HG03159 (cell line): ENCODE results near the gene CHTF18.
"Not testable (repeated sequence)": the region's sequence is repeated elsewhere in the genome, so short reads cannot be mapped to it uniquely, and the experiment has no call there.

Experiments
- ATAC-seq: cut with Tn5 transposase; IDR thresholded peaks from one replicate; pipeline ENCODE4 v1.9.1; 2021; ENCODE audit warnings: mild to moderate bottlenecking, moderate library complexity; ENCODE audit not compliant: unreplicated experiment

The CHTF18 gene

GRCh38 chr16:803754-804080 is 15.3 kb downstream of the CHTF18 start:
- no peak for ATAC-seq

DNA sequence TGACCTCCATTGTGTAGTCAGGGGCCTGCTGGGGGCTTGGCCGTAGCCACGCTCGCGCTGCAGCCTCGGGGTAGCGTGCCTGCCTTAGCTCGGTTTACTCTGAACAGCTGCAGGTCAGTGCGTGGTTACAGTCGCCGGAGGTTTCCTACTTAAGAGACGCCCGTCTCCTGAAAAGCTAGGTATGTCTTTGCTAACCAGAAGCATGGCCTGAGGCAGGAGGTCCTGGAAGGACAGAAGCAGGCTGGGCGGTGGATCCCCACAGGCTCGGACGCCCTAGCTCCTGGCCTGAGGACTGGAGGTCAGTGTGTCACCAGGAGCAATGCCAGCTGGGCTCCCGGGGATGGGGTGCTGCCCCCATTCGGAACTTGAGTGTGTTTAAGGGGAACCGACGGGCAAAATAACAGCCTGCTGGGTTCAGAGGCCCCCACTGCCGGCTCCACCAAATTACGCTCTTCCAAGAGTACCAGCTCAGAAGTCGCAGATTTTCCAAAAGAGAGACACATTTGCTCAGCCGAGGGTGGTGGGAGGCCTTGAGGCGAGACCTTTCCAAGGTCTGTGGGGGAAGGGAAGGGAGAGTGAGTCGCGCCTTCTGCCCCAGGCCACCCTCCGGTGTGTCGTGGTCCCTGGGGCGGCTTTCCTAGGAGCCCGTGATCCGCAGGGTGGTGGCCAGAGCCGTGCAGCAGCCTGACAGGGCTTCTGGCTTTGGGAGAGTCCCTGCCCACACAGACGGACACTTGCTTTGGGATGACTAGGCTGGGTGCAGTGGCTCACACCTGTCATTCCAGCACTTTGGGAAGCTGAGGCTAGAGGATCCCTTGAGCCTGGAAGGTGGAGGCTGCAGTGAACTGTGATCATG is 16.0 kb downstream of the CHTF18 start:
- no peak for ATAC-seq

GRCh38 chr16:805474-805873 is 17.1 kb downstream of the CHTF18 start:
- ATAC-seq = no peak

DNA sequence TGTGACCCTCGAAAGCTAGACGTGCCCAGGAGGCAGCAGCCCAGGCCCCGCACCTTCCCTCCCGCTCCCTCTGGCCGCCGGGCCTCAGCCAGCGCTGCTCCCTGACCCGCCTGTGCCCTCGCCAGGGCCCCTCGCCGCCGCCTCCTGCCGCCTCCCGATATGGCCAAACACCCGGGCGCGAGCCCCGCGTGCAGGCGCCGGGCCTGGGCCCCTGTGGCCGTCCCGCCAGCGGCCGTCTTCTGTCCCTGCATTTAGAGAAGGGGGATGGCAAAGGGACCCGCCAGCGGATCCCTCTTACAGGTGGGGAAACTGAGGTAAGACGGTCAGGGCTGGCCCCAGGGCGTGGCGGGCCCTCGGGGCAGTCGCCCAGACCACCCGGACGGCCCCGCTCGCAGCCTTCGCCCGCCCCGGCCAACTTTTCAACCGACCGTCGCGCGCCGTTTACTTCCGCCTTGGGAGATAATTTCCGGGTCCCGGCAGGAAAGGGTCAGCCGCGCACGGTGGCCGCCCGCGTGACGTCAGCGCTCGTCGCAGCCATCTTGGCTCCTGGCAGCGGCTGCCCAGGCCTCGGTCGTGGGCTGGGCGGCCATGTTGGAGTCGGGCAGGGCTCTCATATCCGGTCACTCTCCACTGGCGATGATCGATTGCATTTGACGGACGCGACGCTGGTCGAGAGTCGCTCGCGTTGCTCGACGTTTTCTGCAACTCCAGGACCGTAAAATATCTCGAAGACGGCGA is 19.1 kb downstream of the CHTF18 start:
- peak; percentile 77 for ATAC-seq

DNA sequence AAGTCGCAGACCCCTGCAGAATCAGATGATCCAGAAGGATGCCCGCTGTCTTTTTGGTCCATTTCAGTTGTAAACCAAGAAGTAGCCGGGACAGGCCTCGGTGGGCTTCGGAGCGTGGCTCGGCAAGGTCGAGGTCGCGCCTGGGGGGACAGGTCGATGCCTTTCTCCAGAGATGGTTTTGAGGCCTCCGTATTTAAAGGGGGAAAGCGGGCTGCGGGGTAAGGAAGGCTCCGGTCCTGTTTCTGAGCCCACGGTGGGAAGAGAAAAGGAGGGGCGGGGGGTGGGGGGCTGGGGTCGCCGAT is 19.6 kb downstream of the CHTF18 start:
- ATAC-seq = no peak

DNA sequence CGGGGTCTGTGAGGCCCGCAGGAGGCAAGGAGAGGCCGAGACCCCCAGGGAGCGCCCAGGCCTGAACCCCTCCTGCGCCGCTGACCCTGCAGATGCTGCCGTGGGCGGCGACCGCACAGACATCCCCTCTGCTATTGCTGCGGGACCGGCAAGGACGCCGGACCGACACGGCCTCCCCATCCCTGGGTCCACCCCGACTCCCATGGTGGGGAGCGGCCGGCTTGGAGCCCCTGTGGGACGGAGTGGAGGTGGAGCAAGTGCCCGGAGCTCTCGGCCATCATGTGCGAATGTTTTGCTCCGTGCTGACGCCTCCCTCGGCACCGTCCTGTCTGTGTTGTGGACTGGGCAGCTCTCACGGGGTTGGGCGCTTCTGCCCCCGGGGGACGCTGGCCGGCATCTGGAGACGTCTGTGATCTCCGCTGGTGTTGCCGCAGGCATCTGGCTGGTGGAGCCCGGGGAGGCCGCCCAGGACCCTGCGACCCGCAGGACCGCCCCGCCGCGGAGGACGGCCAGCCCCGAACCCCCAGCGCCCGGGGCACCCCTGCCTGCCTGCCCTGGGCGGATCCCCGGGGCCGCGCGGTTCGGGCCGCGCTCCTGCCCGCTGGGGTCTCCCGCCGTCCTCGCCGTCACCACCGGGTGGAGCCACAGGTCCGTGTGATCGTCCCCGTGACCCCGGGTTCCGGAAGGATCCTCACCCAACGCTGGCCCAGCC is 24.9 kb downstream of the CHTF18 start:
- no peak for ATAC-seq

DNA sequence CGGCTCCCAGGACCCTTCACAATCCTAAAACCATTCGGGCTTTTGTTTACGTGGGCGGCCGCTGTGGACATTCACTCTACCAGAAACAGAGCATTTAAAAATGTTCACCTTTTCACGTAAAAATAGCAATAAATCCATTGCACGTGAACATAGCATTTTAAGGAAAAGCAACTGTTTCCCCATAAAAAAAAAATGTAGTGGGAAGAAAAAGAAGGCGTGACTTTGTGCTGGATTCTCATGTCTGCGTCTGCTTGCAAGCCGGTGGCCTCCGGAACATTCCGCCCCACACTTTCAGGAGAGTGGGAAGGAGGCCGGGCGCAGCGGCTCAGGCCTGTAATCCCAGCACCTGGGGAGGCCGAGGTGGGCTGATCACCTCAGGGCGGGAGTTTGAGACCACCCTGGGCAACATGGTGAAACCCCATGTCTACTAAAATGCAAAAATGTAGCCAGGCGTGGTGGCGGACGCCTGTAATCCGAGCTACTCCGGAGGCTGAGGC is 25.5 kb downstream of the CHTF18 start:
- ATAC-seq = no peak

DNA sequence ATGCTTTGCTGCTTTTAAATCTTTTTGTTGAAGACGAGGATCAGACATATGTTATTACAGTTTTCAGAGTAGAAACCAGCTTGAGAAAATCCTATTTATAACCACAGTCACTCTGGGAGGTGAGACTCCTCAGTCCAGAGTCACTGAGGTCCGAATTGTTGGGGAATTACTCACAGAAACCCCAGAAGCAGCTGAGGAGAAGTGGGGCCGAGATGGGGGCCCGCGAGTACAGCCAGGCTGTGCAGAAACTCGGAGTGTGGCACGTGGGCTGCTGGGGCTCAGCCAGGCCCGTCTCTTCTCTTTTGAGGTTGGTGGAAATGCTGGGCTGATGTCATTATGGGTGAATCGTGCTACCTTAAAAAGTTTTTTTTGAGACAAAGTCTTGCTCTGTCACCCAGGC is 26.6 kb downstream of the CHTF18 start:
- ATAC-seq = no peak

DNA sequence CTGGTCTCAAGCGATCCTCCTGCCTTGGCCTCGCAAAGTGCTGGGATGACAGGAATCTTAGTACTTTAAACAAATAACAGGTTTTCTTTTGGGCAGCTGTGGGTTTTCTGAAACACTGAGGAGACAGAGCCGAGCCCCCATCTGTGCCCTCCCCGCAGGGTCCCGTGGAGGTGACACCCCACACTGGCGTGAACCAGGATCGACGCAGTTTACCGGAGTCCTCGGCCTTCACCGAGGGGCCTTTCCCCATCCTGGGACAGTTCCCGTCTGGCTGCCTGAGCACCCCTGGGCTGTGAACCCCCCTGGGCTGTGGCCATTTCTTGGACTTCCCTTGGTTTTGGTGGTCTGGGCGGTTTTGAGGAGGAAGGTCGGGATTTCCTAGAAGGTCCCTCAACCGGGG is 27.4 kb downstream of the CHTF18 start:
- no peak for ATAC-seq

DNA sequence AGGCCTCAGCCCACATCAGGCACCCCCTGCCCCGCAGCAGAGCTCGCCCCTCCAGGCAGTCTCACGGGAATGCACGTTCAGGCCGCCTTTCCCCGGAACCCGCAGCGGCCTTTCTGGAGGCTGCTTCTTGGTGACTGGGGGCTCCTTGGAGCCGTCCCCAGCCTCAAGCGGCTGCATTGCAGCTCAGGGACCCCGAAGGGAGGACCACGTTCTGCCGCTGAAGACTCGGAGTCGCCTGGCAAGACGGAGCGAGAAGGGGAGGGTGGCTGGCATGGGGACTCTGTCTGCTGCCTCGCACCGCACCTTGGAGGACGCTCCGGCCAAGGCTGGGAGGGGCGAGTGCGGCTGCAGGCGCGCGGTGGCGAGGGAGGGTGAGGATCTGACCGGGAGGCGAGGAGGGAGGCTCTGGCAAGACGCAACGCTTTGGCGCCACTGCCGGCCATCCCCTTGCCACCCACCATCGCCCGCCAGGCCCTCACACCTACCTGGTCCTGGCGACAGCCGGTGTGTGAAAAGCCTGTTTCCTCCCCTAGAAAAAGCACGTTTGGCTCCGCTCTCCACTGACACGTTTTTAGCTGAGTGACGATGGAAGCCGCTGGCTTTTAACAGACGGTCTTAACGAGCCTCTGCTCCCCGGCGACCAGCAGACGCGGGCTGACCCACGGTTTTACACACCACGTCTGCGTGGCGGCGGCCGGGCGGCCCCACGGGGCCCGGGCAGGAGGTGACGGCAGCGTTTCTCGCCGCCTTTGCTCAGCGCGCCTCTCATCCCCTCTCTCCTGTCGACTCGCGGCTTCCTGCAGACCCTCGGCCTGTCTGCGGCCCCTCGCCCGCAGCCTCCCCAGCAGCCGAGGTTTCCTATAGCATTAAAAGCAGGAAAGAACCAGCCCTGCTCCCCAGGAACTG is 28.8 kb downstream of the CHTF18 start:
- ATAC-seq = no peak

- no peak for ATAC-seq
These were observed 29.7 kb downstream of the CHTF18 start for GRCh38 chr16:818132-818531.

- no peak for ATAC-seq
These were observed 30.2 kb downstream of the CHTF18 start for GRCh38 chr16:818592-818991.

DNA sequence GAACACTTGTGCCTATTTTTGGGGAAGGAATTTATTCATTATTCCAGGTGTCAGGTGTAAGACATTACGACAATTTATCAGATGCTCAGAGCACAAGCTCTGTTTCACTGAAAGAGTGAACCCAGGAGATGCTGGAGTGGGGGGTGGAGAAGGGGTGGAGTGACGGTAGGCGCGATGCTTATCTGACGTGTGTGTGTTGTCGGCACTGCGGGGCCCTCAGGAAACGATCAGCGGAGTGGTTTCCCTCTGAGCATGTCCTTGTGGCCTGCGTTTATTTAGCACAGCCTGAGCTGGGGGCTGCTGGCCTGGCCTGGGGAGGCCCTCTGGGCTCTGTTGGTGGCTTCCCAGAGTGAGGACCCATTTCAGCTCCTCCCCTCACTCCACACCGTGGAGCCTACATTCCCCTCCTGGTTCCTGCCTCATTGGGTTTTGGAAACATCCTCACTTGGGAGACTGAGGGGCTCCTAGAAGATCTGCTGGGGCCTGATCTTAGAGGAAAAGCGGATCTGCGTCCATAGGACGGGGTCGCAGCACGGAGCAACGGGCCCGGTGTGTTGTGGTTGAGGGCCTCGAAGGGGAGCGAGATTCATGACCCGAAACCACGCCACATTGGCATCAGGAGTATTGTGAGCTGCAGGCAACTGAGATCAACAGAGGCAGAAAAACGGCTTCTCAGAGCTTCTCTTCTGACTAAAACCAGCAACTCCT is 31.1 kb downstream of the CHTF18 start:
- no peak for ATAC-seq

- ATAC-seq = not testable (repeated sequence)
These were observed 31.6 kb downstream of the CHTF18 start for GRCh38 chr16:820044-820408.

GRCh38 chr16:820748-821147 is 32.3 kb downstream of the CHTF18 start:
- ATAC-seq = no peak

DNA sequence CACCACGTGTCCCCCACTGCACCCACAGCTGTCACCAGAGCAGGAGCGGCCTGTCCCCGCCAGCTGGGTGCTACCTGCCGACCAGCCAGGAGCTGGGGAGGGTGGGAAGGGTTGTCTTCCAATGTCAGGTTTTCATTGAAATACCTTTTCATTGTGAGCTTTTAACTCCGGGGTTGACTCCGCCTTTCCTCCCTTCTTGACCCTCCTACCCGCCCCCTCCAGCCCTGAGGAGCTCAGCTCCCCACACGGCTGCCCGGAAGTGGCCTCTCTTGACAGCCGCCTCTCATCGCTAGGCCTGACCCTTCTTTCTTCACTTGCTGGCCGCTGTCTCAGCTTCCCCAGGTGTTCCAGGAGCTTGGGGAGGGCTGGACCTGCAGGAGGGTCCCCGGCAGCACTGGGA is 33.3 kb downstream of the CHTF18 start:
- ATAC-seq = no peak

DNA sequence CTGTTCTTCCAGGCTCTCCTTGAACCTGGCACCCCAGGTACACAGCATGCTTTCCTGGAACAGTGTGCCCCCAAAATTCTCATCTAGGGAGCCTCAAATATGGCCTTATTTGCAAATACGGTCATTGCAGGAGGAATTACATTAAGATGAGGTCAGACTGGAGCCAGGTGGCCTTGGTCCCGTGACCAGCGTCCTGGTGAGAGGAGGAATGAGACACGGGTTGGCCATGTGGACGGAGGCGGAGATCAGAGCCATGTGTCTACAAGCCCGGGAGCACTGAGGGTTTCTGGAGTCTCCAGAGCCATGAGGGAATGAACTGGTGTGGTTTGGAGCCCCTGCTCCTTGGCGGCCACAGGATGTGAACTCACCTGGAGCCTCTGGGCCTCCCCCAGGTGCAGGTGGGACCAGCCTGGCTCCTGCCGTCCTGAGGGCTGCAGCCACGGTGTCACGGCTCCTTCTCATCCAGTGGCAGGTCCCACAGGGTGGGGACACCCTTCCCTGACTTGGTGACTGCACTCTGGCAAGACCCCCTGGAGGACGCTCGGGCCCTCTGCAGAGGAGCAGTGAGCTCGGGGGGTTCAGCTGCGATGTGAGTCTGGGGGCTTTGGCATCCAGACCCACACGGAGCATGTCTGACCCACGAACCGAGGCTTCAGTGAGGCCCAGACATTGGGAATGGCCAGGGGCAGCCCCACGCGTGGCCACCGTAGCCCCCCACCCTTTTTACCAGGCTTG is 33.9 kb downstream of the CHTF18 start:
- no peak for ATAC-seq

GRCh38 chr16:822909-823297 is 34.5 kb downstream of the CHTF18 start:
- ATAC-seq = no peak

DNA sequence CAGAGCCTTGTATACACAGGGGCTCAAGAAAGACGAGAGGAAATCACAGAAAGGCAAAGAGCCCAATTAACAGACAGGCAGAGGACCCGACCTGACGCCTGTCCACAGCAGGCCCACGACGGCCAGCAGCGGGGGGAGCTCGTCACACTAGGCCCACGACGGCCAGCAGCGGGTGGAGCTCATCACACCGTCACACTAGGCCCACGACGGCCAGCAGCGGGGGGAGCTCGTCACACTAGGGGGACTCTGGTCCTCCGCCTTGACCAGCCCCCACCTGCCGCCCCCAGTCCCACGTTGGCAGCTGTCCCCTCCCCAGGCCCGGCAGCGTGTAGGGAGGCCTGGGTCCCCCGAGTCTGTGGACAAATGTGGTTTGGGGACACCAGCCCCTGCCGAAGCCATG is 35.8 kb downstream of the CHTF18 start:
- no peak for ATAC-seq

DNA sequence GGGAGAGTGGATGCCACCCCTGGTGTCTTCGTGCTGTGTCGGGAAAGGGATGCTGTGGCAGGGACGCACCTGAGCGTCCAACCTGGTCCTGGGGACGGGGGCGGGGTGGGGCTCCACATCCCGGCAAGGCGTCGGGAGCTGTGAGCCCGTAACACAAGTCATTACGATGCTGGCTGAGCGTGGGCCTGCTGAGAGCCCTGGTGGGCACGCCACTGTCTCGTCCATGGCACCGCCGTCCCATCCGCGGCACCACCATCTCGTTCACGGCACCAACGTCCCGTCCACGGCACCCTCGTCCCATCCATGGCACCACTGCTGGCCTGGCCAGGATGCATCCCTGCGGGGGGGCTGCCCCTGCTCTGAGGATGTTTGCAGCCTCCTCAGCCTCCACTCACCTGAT is 36.2 kb downstream of the CHTF18 start:
- ATAC-seq = no peak
